CD14-positive monocyte (primary cell): ENCODE results near the gene ANKRD44. TPM values are rescaled to one million over a fixed set of nuclear protein-coding genes. Genes with fewer than 3 reads are reported as not detected.

ENCODE experiments used
- DNase-seq, 3 donors: peaks; one replicate each; pipeline ENCODE4 v3.0.0-alpha.2; 2011 to 2022
- H2AFZ ChIP-seq: 2 replicates; pipeline ENCODE4 v1.6.0; 2012; ENCODE audit warnings: mild to moderate bottlenecking, low read depth, low read length, inconsistent platforms; ENCODE audit not compliant: insufficient read depth, poor library complexity, severe bottlenecking
- H3K27ac ChIP-seq, 2 donors: 1 replicate in 1 of 2; 2 replicates in 1 of 2; pipeline ENCODE4 v1.5.1; 2012 to 2013; ENCODE audit warnings: low read length in 2 of 2, control low read depth in 1 of 2, inconsistent platforms in 1 of 2, low read depth in 1 of 2, mild to moderate bottlenecking in 1 of 2
- H3K27me3 ChIP-seq, 2 donors: one replicate each; pipeline versions ENCODE4 v1.6.0 to v1.6.1; 2011 to 2013; ENCODE audit warnings: low read length in 2 of 2; ENCODE audit not compliant: control insufficient read depth in 2 of 2, insufficient read depth in 2 of 2
- H3K36me3 ChIP-seq, 2 donors: replicated peaks in 1 of 2; 1 replicate in 1 of 2; 2 replicates in 1 of 2; pipeline versions ENCODE4 v1.5.1 to v1.6.1; 2012 to 2013; ENCODE audit warnings: low read length in 2 of 2, control low read depth in 1 of 2, inconsistent platforms in 1 of 2, mild to moderate bottlenecking in 1 of 2; ENCODE audit not compliant: insufficient read depth in 2 of 2, control insufficient read depth in 1 of 2
- H3K4me1 ChIP-seq, 2 donors: 1 replicate in 1 of 2; 2 replicates in 1 of 2; pipeline versions ENCODE4 v1.5.1 to v1.6.1; 2012 to 2013; ENCODE audit warnings: low read length in 2 of 2, control low read depth in 1 of 2, inconsistent platforms in 1 of 2, mild to moderate bottlenecking in 1 of 2, moderate library complexity in 1 of 2; ENCODE audit not compliant: insufficient read depth in 2 of 2, control insufficient read depth in 1 of 2
- H3K4me2 ChIP-seq: replicated peaks from 2 replicates; pipeline ENCODE3; 2012; ENCODE audit warnings: low read length, moderate library complexity, mild to moderate bottlenecking; ENCODE audit not compliant: poor library complexity, severe bottlenecking; ENCODE audit errors: extremely low read depth
- H3K4me3 ChIP-seq, 3 experiments: fragments of 200-600 bp in 1 of 3; sonication (generic) in 1 of 3; replicated peaks in 1 of 3; 1 replicate in 2 of 3; 2 replicates in 1 of 3; pipeline ENCODE4 v1.5.1; 2011 to 2013; ENCODE audit warnings: low read length in 3 of 3, mild to moderate bottlenecking in 3 of 3, control low read depth in 2 of 3, low read depth in 2 of 3, inconsistent platforms in 1 of 3, moderate library complexity in 1 of 3
- H3K79me2 ChIP-seq: 2 replicates; pipeline ENCODE4 v1.6.0; 2012; ENCODE audit warnings: mild to moderate bottlenecking, control low read depth, inconsistent platforms, low read length, moderate library complexity; ENCODE audit not compliant: insufficient read depth
- H3K9ac ChIP-seq: 2 replicates; pipeline ENCODE4 v1.6.0; 2017; ENCODE audit warnings: low read length, mild to moderate bottlenecking; ENCODE audit not compliant: insufficient read depth, poor library complexity, severe bottlenecking
- H3K9me3 ChIP-seq, 2 donors: replicated peaks in 1 of 2; 1 replicate in 1 of 2; 2 replicates in 1 of 2; pipeline versions ENCODE4 v1.5.1 to v1.6.1; 2012 to 2013; ENCODE audit warnings: low read length in 2 of 2, control low read depth in 1 of 2; ENCODE audit not compliant: control insufficient read depth in 1 of 2, insufficient read depth in 1 of 2
- H4K20me1 ChIP-seq: 2 replicates; pipeline ENCODE4 v1.6.0; 2012; ENCODE audit warnings: mild to moderate bottlenecking, low read length, control low read depth, moderate library complexity; ENCODE audit not compliant: insufficient read depth
- H3K27ac Mint-ChIP-seq, 7 donors: one replicate each; pipeline ENCODE4 v1.8.0; 2020; ENCODE audit warnings: mild to moderate bottlenecking in 7 of 7, mixed read lengths in 7 of 7, moderate library complexity in 6 of 7, inconsistent platforms in 2 of 7
- H3K27me3 Mint-ChIP-seq, 3 donors: one replicate each; pipeline ENCODE4 v1.8.0; 2021 to 2022; ENCODE audit warnings: low read depth in 3 of 3, mild to moderate bottlenecking in 3 of 3, mixed read lengths in 3 of 3, moderate library complexity in 3 of 3, inconsistent platforms in 1 of 3
- H3K36me3 Mint-ChIP-seq, 2 donors: one replicate each; pipeline ENCODE4 v1.8.0; 2020; ENCODE audit warnings: mixed read lengths in 2 of 2, inconsistent platforms in 1 of 2, mild to moderate bottlenecking in 1 of 2
- H3K4me1 Mint-ChIP-seq: one replicate; pipeline ENCODE4 v1.8.0; 2020; ENCODE audit warnings: mild to moderate bottlenecking, mixed read lengths
- H3K4me3 Mint-ChIP-seq, 2 donors: one replicate each; pipeline ENCODE4 v1.8.0; 2020; ENCODE audit warnings: mild to moderate bottlenecking in 2 of 2, mixed read lengths in 2 of 2, moderate library complexity in 1 of 2
- H3K9me3 Mint-ChIP-seq, 7 donors: one replicate each; pipeline ENCODE4 v1.8.0; 2020 to 2022; ENCODE audit warnings: mixed read lengths in 7 of 7, mild to moderate bottlenecking in 6 of 7, moderate library complexity in 6 of 7, inconsistent platforms in 2 of 7
- WGBS: methylation state at CpG from one replicate; pipeline ENCODE4 v1.1.5; 2013; ENCODE audit warnings: missing lambda C conversion rate; ENCODE audit not compliant: insufficient coverage; 5-methylcytosine and 5-hydroxymethylcytosine counted together
- intact Hi-C, 2 donors: fragments of 100-400 bp; cut with micrococcal nuclease; formaldehyde crosslinking; loops; one replicate each; pipeline versions ENCODE4 v1.15.0 to v1.15.1; 2023
- polyA plus RNA-seq, 3 donors: library from polyadenylated mRNA; depleted of rRNA in 1 of 3; unstranded in 2 of 3; stranded (reverse) in 1 of 3; fragments of 300-500 nt in 2 of 3; fragments of >200 nt in 1 of 3; fragmentation: Illumina TruSeq in 2 of 3; gene quantifications; 1 replicate in 2 of 3; 2 replicates in 1 of 3; pipeline ENCODE4 v1.2.3, GENCODE V29; 2012 to 2021
- TF ChIP-seq, protein P1 (sequence below): fragments of 200-600 bp; IDR thresholded peaks from one replicate; pipeline ENCODE4 v1.8.0; 2022; ENCODE audit warnings: antibody characterized with exemption, mild to moderate bottlenecking

Gene ANKRD44
- polyA plus RNA-seq, 3 donors = 55.7 to 91.9 (median 64.9) TPM

DNA sequence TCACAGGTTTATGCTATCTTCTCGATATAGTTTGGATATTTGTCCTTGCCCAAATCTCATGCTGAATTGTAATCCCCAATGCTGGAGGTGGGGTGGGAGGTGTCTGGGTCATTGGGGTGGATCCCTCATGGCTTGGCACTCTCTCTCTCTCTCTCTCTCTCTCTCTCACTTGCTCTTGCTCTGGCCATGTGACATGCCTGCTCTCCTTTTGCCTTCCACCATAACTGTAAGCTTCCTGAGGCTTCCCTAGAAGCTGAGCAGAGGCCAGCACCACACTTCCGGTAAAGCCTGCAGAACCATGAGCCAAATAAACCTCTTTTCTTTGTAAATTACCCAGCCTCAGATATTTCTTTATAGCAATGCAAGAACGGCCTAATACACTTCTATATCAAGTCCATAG is 342.8 kb downstream of the ANKRD44 start:
- Histone ChIP-seq H3K27ac (no peak overlapping the region), H3K9me3 (no peaks in the 10 kb centered on the region), H4K20me1 (no peaks in the 10 kb centered on the region), H3K9ac (no peak overlapping the region), H3K4me3 (no peak overlapping the region), H3K36me3 (no peaks in the 10 kb centered on the region), H3K79me2 (no peaks in the 10 kb centered on the region), H2AFZ (no peak overlapping the region), H3K4me2 (no peak overlapping the region), H3K27me3 (no peaks in the 10 kb centered on the region), H3K4me1 (peaks cover 0 to 4% of the 10 kb centered on the region in 2 donors)
- TF ChIP-seq, protein P1, sequence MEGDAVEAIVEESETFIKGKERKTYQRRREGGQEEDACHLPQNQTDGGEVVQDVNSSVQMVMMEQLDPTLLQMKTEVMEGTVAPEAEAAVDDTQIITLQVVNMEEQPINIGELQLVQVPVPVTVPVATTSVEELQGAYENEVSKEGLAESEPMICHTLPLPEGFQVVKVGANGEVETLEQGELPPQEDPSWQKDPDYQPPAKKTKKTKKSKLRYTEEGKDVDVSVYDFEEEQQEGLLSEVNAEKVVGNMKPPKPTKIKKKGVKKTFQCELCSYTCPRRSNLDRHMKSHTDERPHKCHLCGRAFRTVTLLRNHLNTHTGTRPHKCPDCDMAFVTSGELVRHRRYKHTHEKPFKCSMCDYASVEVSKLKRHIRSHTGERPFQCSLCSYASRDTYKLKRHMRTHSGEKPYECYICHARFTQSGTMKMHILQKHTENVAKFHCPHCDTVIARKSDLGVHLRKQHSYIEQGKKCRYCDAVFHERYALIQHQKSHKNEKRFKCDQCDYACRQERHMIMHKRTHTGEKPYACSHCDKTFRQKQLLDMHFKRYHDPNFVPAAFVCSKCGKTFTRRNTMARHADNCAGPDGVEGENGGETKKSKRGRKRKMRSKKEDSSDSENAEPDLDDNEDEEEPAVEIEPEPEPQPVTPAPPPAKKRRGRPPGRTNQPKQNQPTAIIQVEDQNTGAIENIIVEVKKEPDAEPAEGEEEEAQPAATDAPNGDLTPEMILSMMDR = no peak
- peaks cover 0 to 3% (median 0%) of the 10 kb centered on the region in 7 donors for H3K9me3 Mint-ChIP-seq
- H3K4me1 Mint-ChIP-seq = peaks cover 6% of the 10 kb centered on the region
- H3K36me3 Mint-ChIP-seq = peaks cover 0 to 2% of the 10 kb centered on the region in 2 donors
- WGBS = no CpG with 5 or more reads among the region's 3 CpGs
- intact Hi-C loops = no loop called here
- H3K4me3 Mint-ChIP-seq = no peak overlapping the region
- no peak overlapping the region for H3K27ac Mint-ChIP-seq
- no peak for DNase-seq
- peaks cover 0 to 3% (median 2%) of the 10 kb centered on the region in 3 donors for H3K27me3 Mint-ChIP-seq

DNA sequence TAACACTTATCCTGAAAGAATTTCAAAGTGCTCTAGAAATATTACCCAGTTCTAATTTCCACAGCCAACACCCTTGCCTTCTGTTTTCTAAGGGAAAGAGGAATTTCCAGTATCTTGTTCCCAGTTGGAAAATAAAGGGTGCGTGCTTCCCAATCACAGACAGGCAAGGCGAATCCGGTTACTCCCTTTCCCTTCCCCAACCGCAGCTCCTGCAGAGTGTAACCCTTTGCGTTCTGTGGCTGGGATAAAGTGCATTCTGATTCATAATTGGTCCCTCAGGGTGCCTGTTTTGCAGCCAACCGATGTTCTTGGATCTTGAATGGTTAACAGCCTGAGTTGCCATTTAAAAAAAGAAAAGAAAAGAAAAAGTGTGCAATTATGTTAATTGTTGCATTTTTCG is 343.5 kb downstream of the ANKRD44 start:
- Mint-ChIP-seq H3K36me3 (peaks cover 0 to 2% of the 10 kb centered on the region in 2 donors), H3K27ac (no peak overlapping the region), H3K4me1 (peaks cover 6% of the 10 kb centered on the region), H3K27me3 (peaks cover 0 to 3% (median 2%) of the 10 kb centered on the region in 3 donors), H3K4me3 (no peak overlapping the region), H3K9me3 (peaks cover 0 to 3% (median 0%) of the 10 kb centered on the region in 7 donors)
- no peaks in the 10 kb centered on the region for H3K79me2 ChIP-seq
- WGBS = 50% methylated on average over 1 of the region's 7 CpGs
- H2AFZ ChIP-seq = no peak overlapping the region
- TF ChIP-seq, protein P1 = no peak
- peaks cover 0 to 4% of the 10 kb centered on the region in 2 donors for H3K4me1 ChIP-seq
- H4K20me1 ChIP-seq = no peaks in the 10 kb centered on the region
- H3K9ac ChIP-seq = no peak overlapping the region
- H3K27me3 ChIP-seq = no peaks in the 10 kb centered on the region
- H3K4me2 ChIP-seq = no peak overlapping the region
- no peaks in the 10 kb centered on the region for H3K9me3 ChIP-seq
- no peaks in the 10 kb centered on the region for H3K36me3 ChIP-seq
- no peak overlapping the region for H3K4me3 ChIP-seq
- intact Hi-C loops = no loop called here
- no peak for DNase-seq
- no peak overlapping the region for H3K27ac ChIP-seq
